Measurements from ENCODE around the gene CFAP97D2.
"Not testable (repeated sequence)": the region's sequence is repeated elsewhere in the genome, so short reads cannot be mapped to it uniquely, and the experiment has no call there.

CFAP97D2 gene

DNA sequence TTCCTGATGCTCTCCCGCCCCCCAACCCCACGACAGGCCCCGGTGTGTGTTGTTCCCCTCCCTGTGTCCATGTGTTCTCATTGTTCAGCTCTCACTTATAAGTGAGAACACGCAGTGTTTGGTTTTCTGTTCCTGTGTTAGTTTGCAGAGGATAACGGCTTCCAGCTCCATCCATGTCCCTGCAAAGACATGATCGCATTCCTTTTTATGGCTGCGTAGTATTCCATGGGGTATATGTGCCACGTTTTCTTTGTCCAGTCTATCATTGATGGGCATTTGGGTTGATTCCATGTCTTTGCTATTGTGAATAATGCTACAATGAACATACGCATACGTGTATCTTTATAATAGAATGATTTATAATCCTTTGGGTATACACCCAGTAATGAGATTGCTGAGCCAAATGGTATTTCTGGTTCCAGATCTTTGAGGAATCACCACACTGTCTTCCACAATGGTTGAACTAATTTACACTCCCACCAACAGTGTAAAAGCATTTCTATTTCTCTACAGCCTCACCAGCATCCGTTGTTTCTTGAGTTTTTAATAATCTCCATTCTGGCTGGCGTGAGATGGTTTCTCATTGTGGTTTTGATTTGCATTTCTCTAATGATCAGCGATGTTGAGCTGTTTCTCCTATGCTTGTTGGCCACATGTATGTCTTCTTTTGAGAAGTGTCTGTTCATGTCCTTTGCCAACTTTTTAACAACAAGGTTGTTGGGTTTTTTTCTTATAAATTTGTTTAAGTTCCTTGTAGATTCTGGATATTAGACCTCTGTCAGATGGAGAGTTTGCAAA is 20.0 kb upstream of the CFAP97D2 start:
- DNase-seq = not testable (repeated sequence)

DNA sequence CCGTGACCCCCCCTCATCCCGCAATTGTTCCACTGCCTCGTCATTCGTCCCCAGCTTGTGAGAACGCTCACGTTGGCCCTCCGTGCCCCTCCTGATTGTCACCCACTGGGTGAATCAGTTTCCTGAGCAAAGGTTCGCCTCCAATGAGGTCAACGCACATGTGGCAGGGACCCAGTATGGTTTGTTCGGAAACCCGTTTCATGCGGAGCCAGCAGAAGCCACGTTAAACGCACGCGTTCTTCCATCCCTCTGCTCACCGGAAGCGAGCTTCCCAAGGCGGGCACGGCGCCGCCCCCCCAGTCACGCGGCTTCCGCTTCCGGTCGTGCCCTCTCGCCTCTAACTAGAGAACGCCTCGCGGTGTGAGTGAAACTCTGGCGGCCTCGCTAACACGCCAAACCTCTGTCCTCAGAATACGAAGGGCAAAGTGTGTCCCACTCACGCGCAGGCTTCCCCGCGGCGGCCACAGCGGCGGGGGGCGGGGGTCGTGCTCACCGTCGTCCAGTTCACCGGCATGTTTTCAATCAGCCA is 18.0 kb upstream of the CFAP97D2 start:
- no peak for DNase-seq

DNA sequence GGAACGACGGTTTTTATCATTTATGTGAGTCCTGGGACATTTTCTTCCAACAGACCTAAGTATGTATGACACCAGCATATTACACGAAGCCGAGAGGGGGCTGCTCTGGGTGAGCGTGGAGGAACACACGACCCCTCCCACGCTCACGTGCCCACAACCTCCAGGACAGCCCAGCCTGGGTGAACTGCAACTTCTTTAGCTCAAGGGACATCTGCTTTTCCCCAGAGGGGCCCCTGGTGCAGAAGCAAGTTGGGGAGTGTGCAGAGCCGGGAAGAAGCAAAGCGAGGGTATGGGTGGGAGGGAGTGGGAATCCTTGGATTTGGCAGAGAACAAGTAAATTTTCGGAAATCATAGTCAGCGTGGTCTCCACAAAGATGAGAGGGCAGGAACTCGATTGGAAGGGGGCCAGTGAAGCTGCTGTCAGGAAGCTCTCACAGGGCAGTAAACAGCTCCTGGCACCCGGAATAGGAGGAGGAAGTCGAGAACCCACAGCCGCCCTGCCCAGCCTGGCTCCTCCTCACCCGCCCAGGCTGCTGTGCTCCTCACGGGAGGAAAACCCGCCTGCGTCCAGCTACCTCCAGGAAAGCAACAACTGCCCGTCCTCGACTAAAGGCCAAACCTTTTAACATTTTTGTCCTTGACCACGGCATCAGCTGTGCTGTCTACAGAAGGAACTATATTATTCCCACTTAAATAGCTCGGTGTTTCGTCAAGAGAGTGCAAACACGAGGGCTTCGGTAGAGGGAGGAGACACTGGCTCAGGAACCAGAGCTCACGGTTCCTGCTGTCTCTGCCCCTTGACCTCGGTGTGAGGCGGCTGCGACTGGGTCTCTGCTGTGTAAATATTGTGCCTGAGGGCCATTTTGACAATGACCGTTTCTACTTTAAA is 17.2 kb upstream of the CFAP97D2 start:
- peak; percentile 6 for DNase-seq

DNA sequence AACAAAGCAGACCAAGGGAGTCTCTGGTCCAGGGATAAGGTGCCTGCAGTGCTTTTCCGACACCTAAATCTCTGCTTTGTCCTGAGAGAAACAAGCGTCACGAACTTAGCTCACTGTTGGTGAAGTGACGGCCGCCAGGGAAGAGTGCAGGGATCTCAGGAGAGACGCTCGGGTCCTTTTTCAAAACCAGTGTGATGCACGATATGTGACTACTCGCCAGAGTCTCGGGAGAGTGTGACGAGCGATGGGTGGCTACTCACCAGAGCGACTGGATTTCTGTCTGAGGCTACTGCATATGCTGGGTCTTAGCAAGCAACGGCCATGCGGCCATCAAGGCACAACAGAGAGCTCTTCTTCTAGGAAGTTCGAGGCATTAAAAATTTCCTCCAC is 16.5 kb upstream of the CFAP97D2 start:
- DNase-seq = no peak

DNA sequence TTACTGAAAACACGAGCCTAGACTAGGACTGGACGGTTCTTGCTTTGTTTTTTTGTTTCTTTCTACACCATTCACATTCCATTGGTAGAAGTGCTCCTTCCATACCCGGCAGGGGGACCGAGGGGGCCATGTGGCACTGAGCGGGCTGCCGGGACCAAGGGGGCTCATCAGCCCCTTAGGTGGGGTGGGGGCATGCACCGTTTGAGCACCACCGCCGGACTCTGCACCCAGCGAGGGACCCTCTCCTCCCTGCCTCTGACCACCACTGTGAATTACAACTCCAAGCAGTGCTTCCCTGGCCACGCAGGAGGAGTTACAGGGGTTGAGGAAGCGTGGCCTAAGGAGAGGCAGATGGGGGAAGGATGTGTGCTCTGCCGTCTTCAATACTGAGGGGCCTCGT is 15.0 kb upstream of the CFAP97D2 start:
- no peak for DNase-seq

DNA sequence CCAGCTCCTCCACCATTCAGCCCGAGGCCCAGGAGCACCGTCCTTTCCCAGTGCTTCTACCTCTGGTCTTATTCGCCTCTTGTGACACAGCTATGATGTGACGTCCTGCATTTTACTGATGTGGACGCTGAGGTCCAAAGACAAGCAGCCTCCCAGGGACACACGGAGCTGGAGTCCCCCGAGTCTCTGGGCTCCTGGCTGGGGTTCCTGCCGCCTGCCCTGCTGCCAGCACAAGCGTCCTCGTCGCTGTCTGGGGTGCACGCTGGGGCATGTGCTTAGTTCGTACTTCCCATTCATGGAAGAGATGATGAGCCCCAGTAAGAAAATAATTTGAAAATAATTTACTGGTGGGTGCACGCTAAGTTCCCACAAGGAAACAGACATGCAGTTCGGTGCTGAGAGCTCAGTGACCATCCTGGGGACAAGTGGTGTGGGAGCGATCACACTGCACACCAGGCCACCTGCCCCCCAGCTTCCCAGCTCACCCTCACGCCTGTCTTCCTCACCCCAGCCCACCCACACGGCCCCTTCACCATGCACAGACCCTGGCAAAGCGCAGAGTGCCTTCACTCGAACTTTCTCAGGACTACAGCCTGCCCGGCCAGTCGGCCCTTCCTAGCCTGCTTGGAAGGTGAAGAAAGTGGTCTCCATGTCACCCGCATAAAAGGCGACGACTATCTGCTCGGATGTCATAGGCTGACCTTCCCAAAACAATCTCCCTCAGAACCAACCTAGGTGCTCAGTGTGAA is 14.2 kb upstream of the CFAP97D2 start:
- DNase-seq = no peak

DNA sequence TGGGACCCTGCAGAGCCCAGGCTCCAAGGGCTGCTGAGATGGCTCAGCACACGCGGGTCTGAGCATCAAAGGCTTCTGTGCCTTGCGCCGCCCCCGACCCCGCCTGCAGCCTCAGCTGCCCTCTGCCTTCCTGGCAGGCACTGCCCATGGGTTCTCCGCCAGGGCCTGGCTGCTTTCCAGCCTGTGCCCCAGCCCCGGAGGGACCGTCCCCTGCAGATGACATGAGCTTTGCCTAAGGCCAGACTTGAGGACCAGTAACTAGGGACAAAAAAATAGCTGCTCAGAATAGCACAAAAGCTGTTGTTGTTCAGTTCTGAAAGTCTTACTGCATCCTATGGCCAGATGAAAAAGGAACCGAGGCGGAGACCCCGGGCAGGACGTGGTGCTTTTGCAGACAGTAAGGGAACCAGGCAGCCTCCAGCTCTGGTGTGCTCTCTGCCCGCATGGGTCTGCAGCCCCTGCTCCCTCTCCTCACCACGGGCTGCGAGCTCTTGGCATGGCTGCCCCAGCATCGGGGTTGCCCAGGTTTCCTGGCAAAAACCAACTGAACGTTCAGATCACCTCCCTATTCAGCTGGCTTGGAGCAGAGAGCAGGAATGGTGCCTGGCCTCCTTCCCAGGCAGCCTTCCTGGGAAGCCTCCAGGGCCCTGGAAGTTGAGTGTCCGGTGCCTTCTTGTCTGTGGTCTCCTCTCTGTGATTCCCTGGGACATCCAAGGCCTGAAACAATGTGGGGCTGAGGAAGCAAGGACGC is 12.5 kb upstream of the CFAP97D2 start:
- DNase-seq = peak; percentile 81

DNA sequence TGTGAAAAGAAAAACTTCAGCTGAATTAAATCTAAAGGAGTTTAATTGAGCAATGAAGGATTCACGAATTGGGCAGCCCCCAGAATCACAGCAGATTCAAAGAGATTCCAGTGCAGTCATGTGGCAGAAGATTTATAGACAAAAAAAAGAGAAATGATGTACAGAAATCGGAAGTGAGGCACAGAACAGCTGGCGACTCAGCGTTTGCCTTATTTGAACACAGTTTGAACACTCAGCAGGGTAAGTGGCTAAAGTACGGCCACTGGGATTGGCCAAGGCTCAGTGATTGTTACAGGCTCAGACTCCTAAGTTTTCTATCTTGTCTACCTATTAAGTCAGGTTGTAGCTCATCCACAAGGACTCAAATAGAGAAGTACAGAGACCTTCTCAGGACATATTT is 11.6 kb upstream of the CFAP97D2 start:
- DNase-seq = peak; percentile 13

DNA sequence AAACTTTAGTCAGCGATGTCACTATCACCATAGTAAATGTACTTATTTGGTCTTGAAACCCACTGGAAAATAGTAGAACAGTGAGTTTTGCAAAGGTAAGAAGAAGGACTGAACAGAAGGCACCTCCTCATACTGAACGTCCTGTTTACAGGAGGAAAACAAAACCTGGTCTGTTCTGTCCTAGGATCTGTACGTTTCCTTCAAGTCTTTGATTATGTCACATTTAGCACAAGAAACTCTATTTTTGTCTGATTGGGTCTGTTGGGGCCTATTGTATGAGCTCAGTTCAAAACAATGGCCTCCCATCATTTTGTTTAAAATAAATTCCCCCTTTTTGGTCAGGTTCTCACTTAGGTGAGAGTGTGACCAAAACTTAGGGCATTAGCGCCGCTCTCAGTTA is 11.2 kb upstream of the CFAP97D2 start:
- no peak for DNase-seq

DNA sequence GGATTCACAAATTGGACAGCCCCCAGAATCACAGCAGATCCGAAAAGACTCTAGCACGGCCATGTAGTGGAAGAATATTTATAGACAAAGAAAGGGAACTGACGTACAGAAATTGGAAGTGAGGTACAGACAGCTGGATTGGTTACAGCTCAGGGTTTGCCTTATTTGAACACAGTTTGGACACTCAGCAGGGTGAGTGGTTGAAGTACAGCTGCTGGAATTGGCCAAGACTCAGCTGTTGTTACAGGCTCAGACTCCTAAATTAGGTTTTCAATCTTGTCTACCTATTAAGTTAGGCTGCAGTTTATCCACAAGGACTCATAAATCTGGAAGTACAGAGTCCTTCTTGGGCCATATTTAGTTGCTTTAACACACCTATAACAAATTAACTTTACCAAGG is 5.8 kb upstream of the CFAP97D2 start:
- DNase-seq = no peak

DNA sequence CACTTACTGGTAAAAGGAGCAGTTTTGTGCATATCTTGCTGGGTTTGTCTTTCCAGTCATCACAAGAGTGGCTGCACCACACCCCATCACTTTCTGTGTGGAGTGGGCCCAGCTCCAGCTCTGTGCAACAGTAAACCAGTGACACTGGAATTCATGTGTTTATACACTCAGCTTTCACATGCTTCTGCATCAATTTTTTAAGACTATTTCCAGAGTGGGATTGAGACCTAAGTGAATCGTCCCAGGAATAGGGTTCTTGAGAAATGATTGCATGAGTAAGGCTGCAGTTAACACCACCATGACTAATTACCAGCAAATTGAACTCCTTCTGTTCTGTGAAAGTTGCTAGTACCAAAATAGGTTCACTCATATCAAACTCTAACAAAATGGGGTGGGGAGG is 5.3 kb upstream of the CFAP97D2 start:
- no peak for DNase-seq

DNA sequence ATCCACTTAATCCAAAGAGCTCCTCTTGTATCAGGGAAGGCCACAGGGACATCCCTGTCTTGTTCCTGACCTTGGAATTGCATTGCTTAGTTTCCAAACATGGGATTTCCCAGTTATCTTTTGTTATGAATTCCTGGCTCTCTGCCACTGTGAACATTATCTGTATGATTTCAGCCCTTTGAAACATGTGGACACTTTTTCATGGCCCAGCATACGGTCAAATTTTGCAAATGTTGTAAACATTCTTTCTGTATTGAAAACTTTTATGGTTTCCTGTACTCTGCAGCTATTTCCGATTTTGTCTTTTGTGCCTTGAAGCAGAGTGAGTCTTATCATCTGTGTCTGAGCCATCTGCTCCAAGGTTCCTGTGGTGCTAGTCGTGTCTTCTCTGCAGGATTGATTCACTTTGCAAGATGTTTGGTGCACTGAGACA is 4.5 kb upstream of the CFAP97D2 start:
- no peak for DNase-seq

DNA sequence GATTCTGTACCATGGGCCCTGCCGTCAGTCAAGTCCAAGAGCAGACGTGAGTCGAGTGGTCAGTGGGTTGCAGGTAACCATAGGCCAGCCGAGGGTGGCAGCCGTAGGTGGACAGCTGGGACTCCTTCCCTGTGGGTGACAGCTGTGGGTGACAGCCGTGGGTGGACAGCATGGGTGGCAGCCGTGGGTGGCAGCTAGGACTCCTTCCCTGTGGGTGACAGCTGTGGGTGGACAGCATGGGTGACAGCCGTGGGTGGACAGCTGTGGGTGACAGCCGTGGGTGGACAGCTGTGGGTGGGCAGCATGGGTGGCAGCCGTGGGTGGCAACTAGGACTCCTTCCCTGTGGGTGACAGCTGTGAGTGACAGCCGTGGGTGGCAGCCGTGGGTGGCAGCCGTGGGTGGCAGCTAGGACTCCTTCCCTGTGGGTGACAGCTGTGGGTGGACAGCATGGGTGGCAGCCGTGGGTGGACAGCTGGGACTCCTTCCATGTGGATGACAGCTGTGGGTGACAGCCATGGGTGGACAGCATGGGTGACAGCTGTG is 2.6 kb upstream of the CFAP97D2 start:
- DNase-seq = not testable (repeated sequence)

DNA sequence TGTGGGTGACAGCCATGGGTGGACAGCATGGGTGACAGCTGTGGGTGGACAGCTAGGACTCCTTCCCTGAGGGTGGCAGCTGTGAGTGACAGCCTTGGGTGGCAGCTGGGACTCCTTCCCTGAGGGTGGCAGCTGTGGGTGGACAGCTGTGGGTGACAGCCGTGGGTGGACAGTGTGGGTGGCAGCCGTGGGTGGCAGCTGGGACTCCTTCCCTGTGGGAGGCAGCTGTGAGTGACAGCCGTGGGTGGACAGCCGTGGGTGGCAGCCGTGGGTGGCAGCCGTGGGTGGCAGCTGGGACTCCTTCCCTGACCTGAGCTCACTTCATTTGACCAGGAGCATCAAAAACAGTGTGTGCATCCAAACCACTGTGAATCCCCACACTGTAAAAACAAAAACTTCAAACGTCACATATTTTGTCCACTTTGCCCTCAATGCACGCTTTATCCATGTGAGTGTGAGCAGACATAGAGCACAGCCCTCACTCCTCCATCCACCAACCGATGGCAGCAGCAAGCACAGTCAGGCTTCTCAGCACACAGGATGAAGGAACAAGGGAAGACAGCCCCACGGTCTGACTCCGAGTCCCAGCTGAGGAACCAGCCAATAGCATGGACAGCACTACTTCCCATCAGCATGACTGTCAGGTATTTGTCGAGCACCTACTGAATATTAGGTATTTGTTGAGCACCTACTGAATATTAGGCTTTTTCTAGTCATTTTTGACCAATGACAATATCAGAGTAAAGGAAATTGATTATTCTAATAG is 1.6 kb upstream of the CFAP97D2 start:
- DNase-seq = no peak

DNA sequence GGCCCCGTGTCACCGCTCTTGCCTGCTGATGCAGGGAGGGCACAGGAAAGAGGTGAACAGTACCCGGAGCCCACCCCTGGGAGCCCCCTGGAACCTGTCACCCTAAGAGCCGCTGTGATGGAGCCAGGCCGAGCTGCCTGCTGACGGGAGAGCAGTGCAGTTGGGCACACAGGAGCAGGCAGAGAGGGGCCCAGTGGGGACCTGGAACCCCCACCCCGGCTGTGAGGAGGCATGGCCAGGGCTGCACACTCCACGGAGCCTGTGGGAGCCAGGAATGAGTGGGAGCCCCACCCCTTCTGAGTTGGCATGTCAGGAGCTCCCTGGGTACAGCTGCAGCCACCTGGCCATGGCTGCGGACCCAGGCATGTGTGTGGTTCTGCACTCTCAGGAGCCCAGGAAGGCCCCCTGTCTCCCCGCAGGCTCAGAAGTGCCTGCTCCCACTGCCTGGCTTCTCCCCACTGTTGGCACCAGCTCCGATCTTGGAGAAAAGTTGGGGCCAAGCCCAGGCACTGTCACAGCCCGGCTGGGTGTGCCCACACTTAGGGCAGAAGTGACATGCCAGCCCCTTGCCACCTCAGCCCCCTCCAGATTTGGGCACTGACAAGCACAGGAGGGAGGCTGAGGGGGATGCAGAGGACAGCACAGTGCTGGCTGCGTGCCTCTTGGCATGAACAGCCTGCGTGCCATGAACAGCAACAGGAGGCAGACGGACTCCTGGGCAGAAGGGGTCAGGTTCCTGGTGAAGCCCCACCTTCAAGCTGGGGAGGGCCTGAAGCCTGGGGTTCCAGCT is 6.3 kb downstream of the CFAP97D2 start:
- DNase-seq = no peak

DNA sequence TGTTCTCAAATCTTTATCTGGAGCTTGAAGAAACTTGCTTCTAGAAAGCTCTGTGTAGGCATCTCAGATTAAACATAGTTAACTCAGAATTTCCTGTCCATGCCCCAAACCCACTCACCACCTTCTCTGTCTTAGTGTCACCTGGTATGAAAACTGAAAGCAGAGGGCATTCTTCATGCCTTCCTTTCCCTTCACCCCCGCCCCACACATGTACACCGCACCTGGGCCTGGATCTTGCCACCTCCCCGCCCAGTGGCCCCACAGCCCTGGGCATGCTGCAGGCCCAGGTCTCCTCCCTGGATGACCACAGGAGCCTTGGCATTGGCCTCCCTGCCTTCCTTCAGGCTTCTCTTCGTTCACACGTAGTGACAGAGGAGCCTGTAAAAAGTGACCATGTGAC is 15.8 kb downstream of the CFAP97D2 start:
- DNase-seq = no peak

DNA sequence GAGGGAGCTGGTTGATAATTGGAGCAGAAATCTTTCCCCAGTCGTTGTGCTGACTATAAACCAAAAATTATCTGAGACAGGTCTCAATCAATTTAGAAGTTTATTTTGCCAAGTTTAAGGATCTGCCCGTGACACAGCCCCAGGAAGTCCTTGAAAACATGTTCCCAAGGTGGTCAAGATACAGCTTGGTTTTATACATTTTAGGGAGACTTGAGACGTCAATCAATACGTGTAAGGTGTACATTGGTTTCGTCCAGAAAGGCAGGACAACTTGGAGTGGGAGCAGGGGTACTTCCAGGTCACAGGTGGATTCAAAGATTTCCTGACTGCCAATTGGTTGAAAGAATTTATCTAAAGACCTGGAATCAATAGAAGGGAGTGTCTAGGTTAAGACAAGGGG is 17.6 kb downstream of the CFAP97D2 start:
- no peak for DNase-seq

DNA sequence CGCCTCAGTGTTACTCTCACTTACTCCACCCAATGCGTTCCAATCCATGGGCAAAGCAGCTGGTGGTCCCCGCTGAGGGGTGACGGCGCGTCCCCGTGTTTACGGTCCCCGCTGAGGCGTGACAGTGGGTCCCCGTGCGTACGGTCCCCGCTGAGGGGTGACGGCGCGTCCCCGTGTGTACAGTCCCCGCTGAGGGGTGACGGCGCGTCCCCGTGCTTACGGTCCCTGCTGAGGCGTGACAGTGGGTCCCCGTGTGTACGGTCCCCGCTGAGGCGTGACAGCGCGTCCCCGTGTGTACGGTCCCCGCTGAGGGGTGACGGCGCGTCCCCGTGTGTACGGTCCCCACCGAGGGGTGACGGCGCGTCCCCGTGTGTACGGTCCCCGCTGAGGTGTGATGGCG is 19.5 kb downstream of the CFAP97D2 start:
- DNase-seq = no peak

DNA sequence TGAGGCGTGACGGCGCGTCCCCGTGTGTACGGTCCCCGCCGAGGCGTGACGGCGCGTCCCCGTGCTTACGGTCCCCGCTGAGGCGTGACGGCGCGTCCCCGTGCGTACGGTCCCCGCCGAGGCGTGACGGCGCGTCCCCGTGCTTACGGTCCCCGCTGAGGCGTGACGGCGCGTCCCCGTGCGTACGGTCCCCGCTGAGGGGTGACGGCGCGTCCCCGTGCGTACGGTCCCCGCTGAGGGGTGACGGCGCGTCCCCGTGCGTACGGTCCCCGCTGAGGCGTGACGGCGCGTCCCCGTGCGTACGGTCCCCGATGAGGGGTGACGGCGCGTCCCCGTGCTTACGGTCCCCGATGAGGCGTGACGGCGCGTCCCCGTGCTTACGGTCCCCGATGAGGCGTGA is 20.5 kb downstream of the CFAP97D2 start:
- not testable (repeated sequence) for DNase-seq

DNA sequence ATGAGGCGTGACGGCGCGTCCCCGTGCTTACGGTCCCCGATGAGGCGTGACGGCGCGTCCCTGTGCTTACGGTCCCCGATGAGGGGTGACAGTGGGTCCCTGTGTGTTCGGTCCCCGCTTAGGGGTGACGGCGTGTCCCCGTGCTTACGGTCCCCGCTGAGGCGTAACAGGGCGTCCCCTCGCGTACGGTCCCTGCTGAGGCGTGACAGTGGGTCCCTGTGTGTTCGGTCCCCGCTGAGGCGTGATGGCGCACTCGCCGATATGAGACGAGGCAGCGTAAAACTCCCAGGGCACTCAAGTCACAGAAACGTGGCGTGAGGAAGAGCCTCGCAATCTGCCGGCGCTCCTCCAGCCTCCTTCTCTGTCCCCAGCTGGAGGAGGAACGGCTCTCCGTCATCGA is 20.9 kb downstream of the CFAP97D2 start:
- DNase-seq = no peak

All from midbrain (tissue), 1 donor.